Stimulated activated CD4-positive, alpha-beta T cell treated with anti-CD3 and anti-CD28 coated beads, Interleukin-15, amount 100 ng/mL, for 48 hours (primary cell): ENCODE measurements around the gene DENND4A.

Experiments
- DNase-seq, 2 donors: peaks; one replicate each; pipeline ENCODE4 v3.0.0-alpha.2; 2020; ENCODE audit warnings: low read depth in 2 of 2

Gene DENND4A

DNA sequence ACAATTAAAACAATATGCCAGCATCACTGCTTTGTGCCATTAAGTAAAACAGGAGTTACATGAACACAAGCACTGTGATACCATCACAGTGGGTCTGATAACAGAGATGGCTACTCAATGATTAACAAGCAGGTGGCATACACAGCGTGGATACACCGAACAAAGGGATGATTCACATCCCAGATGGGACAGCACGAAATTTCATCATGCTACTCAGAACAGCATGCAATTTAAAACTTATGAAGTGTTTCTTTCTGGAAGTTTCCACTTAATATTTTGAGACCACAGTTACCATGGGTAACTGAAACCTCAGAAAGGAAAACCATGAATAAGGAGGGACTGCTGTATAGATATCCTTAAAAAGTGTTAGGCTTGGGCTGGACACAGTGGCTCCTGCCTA, 125.8 kb downstream of the DENND4A start:
- DNase-seq: no peak

DNA sequence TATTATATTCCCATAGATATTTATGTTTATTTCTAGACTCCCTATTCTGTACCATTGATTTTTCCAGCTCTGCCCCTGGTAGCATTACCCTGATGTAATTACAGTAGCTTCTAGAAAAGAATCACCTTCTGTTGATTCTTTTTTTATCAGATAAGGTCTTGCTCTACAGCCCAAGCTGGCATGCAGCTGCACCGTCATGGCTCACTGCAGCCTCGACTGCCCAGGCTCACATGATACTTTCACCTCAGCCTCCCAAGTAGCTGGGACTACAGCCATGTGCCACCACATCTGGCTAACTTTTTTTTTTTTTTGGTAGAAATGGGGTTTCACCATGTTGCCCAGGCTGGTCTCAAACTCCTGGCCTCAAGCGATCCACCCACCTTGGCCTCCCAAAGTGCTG, 128.6 kb downstream of the DENND4A start:
- DNase-seq: no peak

DNA sequence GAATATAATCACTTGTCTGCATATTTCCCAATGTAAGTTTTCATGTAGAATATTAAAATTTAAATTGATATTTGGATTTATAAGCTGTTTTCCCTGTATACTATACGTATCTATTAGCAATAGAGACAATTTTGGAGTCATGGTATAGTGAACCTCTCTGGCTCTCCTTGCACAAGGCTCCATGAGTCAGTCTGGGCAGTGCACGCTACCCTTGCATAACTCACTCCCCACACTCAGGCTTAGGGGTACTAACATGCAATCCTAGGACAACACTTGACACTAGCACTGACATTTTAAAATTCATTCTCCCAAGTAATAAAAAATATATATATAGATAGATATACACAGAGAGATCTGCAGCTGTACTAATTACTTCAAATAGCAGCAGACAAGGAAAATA, 131.2 kb downstream of the DENND4A start:
- no peak for DNase-seq

DNA sequence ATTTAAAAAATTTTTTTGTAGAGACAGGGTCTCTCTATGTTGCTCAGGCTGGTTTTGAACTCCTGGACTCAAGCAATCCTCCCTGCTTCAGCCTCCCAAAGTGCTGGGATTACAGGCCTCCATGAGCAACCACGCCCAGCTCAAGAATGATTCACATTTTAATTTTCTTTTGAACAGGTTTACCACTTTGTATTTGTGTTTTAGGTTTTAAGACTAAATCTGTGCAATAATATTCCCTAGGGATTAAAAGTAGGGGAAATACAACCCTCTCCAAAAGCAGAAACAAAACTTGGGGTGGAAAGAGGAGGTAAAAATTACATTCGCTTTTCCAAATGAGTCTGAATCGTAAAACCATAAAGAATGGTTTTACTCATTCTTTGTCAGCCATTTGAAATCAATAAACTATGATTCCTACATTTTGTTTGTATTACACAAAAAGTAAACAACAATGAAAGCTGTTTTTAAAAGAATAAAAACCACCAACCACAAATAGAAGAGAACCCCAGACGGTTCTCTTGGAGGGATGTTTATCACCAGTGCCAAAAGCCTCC, 132.5 kb downstream of the DENND4A start:
- no peak for DNase-seq

DNA sequence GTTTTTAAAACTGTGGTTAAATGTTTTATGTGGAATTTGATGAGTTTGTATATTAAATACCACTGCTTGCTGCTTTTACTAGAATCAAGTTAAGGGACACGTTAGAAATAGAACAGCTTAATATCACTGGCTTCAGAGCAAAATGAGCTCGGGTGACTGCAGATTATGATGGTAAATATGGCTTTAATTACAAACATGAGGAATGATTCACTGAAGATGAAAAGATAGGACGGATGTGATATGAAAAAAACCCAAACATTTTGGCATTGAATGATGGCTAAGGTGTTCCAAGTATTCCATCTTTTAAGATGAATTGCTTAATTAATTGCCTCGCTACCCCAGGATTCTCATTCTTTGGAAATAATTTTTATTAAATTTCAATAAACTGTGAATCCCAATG, 136.6 kb downstream of the DENND4A start:
- DNase-seq: no peak

DNA sequence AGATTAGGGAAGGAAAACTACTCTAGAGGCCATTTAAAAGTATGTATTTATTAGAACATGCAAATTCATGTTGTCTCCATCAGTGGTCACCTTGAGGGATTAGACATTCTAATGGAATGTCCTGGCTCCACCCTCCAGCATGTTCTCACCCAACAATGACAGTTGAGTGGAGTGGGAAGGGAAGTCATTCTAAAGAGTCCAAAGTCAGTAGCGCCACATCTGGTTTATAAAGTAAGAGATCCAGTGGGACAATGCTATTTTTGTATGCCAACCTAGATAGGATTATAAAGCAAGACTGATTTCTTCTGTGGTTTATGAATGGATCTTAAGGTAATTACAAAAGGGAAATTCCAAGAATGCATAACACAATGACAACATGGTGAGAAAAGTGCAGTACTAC, 137.1 kb downstream of the DENND4A start:
- DNase-seq: no peak

DNA sequence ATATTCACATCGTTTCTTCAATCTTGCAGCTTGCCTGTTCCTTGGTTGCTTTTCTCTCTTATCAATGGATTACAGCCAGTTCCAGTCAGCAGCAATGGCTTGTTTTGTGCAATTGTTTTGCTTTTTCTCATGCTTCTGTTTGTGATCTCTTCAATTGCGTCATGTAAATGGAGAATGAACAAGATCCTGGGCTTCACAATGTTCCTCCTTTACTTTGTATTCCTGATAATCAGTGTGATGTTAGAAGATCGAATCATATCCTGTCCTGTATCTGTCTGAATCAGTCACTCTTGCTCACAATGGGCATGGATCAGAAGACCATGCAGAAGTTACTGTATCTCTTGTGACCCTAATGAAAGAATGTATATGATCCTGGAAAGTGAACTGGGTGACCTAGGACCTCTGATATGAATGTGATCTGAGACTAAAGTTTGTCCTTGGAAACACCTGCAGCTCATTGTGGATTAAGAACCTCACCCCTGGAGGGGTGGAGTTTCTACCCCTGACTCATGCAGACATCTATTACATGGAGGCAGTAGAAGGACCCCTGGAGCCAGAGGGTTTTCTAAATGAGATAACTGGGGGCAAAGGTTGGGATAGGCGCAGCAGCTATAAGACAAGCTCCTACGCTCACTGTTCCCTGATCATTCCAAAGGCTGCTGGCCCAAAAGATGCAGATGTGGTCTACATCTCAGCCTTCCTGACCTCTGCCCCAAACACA, 138.1 kb downstream of the DENND4A start:
- DNase-seq: no peak

DNA sequence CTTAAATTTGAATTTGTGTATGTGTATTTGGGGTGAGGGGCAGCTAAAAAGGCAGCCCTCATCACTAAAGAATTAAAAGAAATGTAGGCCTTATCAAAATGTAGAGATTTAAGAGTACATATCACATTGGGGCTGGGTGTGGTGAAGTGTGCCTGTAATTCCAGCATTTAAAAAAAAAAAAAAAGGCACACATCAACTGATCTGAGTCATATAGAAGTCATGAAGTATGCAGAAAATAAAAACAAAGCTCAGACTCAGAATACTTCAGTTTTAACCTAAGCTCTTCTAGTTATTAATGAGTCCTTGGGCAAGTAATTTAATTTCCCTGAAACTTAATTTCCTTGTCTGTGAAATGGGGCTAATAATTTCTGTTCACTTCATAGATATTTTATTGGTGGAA, 138.8 kb downstream of the DENND4A start:
- DNase-seq: no peak

DNA sequence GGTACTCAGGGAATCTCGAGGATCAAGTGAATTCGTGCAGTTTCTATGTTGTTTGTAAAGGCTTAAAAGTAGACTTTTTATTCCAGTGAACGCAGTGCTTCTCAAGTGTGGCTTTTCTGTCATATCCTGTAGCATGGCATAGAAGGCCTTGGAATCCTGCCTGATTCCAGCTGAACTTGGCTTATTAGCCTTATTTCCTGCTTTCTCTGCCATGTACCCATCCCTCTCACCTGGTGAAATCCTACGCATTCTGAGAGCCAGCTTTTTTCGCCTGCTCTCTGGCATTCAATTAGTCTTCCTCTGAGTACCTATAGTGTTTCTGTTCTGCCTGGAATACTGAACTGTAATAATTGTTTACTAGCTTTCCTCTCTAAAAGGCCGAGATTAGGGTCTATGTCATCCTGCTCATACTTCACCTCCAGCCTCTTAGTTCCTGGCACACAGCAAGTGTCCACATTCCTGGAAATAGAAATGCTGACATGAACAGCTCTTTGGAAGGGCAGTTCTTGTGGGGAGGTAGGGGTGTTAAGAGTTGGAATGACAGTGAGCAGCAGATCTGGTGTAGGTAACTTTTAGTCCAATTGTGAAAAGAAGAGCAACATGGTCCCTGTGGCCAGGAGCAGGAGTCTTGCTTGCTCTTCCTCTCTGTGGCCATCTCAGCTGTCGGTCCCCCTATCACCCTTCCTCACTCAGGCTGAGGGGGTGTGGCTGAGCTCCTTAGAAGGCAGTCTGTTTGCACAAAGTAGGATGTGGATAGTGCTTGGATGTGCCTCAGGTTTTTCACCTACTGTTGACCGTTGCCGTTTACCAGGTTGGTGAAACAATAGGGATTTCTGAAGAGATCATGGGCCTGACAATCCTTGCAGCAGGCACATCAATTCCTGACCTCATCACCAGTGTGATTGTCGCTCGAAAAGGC, 140.0 kb downstream of the DENND4A start:
- DNase-seq: no peak

DNA sequence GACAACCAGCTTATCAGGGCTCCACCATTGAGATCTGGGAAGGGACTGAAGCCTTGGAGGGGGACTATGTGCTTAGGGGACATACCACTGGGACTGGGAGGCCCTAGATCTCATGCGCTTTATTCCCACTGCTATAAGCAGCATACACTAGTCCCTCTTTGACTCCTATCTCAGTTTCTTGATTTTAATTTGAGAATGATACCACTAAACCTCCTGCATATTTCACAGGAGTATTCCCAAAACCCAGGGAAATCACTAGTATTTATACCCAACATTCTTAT, 141.1 kb downstream of the DENND4A start:
- DNase-seq: no peak

DNA sequence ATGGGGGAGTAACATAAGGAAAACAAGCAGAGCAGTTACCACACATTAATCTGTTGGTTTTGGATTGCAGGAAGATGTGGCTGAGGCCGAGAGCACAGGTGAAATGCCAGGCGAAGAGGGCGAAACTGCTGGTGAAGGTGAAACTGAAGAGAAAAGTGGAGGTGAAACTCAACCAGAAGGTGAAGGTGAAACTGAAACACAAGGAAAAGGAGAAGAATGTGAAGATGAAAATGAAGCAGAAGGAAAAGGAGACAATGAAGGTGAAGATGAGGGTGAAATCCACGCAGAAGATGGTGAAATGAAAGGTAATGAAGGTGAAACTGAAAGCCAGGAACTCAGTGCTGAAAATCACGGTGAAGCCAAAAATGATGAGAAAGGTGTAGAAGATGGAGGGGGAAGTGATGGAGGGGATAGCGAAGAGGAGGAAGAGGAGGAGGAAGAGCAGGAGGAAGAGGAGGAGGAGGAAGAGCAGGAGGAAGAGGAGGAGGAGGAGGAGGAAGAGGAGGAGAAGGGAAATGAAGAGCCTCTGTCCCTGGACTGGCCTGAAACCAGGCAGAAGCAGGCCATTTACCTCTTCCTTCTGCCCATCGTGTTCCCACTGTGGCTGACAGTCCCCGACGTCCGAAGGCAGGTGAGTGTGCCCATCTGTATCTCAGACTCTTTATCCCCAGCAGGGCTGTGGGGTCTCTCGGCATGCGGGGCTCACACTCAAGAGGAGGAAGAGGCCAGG, 141.6 kb downstream of the DENND4A start:
- DNase-seq: no peak

DNA sequence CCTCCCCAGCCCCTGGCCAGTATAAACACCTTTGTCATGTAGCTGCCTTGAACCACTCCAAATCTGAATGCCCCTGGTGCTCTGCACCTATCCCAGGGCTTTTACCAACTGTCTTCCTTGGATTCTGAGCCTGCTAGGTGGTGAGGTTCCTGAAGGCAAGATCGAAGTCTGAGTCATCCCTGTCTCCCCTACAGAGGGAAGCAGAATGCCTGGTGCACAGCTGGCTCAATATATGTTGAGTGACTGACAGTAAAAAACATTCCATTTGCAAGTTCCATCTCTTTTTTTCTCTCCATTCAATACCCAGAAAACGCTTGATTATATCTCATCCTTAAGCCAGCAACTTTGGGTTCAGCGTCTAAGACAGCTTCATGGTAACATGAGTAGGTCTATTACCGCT, 145.6 kb downstream of the DENND4A start:
- DNase-seq: no peak

DNA sequence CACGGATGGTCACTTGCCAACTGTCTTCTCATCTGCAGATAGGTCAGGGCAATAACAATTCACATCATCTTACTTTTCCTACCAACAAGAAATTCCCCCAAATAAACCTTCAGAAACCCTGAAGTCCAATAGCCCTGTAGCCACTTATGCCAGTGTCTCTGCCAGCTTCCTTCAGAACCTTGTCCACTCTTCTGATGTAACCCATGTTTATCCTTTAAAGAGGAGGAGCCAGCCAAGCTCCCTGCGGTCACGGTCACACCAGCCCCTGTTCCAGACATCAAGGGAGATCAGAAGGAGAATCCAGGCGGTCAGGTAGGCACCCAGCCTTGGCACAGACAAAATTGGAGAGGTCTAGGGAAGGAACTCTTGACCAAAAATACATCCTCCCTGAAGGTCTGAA, 146.7 kb downstream of the DENND4A start:
- no peak for DNase-seq

DNA sequence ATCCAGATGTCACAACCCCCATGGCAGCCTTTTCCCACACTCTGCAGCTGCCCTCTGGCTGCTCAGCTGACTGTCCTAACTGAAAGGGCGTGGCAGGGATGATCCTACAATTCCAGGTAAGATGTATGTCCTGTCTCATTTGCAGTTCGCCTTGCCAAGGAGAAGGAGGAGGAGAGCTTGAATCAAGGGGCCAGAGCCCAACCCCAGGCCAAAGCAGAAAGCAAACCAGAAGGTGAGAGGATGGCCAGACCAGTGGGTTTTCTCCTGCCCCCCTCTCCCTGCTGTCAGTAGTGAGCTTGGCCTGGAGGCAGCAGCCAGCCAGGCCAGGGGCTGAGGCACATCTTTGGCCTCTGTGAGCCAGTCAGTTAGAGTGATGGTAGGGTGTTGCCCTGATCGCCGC, 147.8 kb downstream of the DENND4A start:
- no peak for DNase-seq

DNA sequence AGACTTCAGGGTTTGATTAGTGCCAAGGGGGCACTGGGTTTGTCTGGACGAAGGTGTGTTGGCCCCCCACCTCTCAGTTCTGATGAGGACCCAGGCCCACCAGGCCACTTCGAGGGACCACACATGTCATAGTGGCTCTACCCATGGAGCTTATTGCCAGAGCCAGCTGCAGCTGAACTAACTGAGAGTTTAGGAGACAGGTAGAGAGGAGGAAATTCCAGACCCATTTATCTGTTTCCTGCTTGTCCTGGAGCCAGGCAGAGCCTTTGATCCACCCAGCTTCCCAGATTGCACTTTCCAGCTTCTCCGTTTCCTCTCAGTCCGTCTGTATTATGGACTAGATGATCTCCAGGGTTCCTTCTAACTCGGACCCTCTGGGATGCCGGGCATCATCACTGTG, 149.5 kb downstream of the DENND4A start:
- no peak for DNase-seq

DNA sequence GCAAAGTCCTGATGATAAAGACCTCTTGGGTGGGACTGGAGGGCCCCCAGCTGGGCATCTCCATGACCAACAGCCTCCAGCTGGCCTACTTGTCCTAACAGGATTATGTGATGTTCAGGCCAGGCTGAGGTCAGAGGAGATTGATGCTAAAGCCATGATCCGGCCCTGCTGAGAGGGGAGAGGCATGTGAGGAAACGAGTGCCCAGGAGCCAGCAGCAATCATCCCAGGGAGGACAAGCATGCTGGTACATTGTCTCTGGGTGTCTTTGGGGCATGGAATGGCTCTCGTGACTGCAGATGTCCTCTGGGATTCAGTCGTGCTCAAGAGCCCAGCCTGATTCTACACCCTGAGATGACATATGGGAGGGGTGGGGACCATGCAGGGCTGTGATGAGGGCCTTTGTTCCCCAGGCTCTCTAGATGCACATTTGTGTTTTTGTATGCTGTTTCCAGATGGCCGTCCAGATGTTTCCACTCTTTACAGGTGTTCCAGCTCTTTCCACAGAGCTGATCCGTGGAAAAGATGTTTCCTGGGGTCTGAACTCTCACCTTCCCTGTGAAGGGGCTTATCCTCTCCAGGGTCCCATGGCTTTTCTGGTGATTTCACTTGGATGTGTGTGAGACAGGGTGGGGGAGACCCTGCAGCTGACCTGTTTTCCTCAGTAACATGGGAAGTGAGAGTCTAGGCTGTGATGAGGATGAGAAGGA, 150.2 kb downstream of the DENND4A start:
- DNase-seq: no peak

DNA sequence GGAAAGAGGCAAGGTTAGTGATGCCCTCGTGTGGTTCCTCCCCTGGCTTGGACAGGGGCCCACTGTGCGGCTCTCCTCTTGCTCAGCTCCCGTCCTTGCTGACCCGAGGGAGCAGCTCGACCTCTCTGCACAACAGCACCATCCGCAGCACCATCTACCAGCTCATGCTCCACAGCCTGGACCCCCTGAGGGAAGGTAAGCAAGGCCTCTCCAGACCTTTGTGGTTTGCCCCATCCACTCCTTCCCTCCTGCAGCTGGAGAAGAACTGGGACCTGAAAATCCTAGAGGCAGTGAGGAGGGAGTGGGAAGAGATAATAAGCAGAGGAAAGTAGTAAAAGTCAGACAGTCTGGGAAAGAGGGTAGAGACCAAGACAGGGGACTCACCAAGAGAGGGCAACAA, 152.6 kb downstream of the DENND4A start:
- no peak for DNase-seq

DNA sequence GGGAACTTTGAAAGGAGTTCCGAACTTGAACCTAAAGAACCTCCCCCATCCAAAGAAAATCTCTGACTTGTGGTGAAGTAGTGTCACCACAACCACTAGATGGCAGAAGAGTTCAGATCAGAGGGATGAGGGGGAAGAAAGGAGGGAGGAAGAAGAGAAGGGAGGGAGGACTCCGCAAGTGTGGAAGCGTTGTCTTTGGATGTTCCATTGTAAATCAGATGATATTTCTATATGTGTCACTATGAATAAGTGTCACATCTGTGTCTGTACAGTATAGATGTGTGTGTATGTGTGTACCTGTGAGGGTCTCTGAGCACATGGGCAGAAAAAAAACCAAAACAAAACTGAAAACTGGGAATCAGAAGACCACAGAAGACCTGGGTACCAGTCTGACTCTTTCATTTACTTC, 153.4 kb downstream of the DENND4A start:
- peak in 1 of 2 donors; percentile 25 for DNase-seq

DNA sequence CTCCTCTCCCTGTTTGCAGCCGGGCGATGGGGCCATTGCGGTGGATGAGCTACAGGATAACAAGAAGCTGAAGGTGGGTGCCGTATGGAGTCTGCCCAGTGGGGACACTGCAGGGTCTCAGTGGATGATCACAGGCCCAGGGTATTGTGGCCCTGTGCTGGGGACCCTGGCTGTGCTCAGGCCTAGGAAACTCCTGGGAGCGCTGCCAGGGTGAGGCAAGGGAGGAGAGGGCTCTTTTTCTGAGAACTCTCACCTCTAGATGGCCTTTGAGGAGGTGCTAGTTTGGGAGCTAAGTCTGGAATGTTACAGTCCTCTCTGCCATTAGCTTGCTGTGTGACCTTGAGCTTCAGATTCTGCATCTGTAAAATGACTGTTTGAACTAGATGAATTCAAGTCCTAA, 154.0 kb downstream of the DENND4A start:
- no peak for DNase-seq

DNA sequence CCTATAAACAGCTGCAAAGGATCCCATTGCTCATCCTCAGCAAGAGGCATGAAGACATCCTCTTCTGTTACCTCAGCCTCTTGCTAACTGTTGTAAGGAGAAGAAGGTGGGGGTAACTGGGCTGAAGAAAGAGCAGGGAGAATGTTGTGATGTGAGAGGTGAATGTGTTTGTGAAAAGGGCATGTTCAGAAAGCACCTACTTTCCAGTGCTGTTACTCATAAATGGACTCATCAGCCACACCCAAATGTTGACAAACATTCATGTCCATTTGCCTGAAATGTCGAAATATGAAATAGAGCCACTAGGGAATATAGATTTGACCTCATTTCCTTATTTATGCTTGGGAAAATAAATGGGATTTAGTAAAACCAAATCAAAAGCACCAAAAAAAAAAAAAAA, 157.7 kb downstream of the DENND4A start:
- no peak for DNase-seq

DNA sequence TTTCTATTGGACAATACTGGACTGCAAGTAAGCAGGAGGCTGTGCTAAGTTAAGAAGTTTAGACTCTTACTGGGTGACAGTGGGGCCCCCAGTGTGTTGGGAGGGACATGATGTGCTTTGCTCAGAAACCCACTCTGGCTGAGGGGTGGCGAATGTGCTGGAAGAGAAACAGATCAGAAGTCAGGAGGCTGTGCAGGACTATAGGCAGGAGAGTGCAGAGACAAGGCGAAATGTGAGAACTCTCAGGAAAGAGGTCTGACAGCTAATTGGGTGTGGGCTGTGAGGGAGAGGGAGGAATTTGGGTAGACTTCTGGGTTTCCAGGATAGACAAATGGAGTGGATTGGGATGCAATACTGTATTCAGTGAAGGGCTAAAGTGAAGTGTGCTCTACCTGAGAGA, 158.3 kb downstream of the DENND4A start:
- DNase-seq: no peak
